ENCODE results near the gene PGP. TPM values are rescaled to one million over a fixed set of nuclear protein-coding genes. Genes with fewer than 3 reads are reported as not detected.

PGP gene
- total RNA-seq, 1 experiment from 2014 or later = 38.3 TPM

GRCh38 chr16:2244926-2245795 is 30.5 kb upstream of the PGP start:
- Histone ChIP-seq H3K4me2 (ENCODE audit: insufficient read depth, insufficient read length, low read length) (no peak overlapping the region), H3K14ac (ENCODE audit: insufficient read depth, low read length) (no peak overlapping the region), H3K79me2 (ENCODE audit: insufficient read depth, low read length) (no peaks in the 10 kb centered on the region; the same call in 1 of the 2 replicates), H4K8ac (replicated peaks; ENCODE audit: insufficient read length, low read depth, low read length) (no peak overlapping the region), H3K4me1 (ENCODE audit: insufficient read depth, low read length) (no peaks in the 10 kb centered on the region), H2AFZ (ENCODE audit: low read length) (no peak overlapping the region), H2BK5ac (ENCODE audit: insufficient read length, low read length) (no peak overlapping the region), H3K23me2 (ENCODE audit: insufficient read length, low read depth, low read length, poor library complexity, severe bottlenecking) (peaks cover under 1% of the 10 kb centered on the region), H3K56ac (ENCODE audit: insufficient read length, low read depth, low read length) (no peak overlapping the region), H4K91ac (ENCODE audit: insufficient read length, low read depth, low read length) (no peak overlapping the region), H2BK20ac (ENCODE audit: low read depth, low read length, poor library complexity, severe bottlenecking) (no peak overlapping the region), H4K20me1 (ENCODE audit: control insufficient read depth, insufficient read depth, insufficient read length) (no peaks in the 10 kb centered on the region), H3K9ac (ENCODE audit: extremely low read depth, insufficient read length, low read length) (no peak overlapping the region), H2BK120ac (ENCODE audit: low read depth, low read length, poor library complexity, severe bottlenecking) (no peak overlapping the region), H2AK5ac (ENCODE audit: insufficient read length, low read length) (no peak overlapping the region), H2BK15ac (ENCODE audit: low read depth, low read length) (no peak overlapping the region), H2BK12ac (ENCODE audit: insufficient read length, low read depth, low read length) (no peak overlapping the region), H3K27ac (ENCODE audit: insufficient read length, low read depth, low read length) (no peak overlapping the region), H3K4ac (ENCODE audit: low read depth, low read length) (no peak overlapping the region), H4K5ac (ENCODE audit: insufficient read length, low read depth, low read length) (no peak overlapping the region), H3T11ph (ENCODE audit: low read length) (no peak overlapping the region), H3K27me3 (ENCODE audit: insufficient read depth, low read length) (no peaks in the 10 kb centered on the region), H3K18ac (ENCODE audit: insufficient read length, low read depth, low read length) (no peak overlapping the region), H3K9me3 (ENCODE audit: control insufficient read depth, low read depth, low read length) (no peaks in the 10 kb centered on the region), H3K23ac (ENCODE audit: insufficient read length, low read depth, low read length) (no peak overlapping the region), H3K79me1 (ENCODE audit: insufficient read depth, low read depth, low read length, poor library complexity, severe bottlenecking) (no peaks in the 10 kb centered on the region)
- Mint-ChIP-seq H3K4me3 (no peak overlapping the region; a peak in 1 of 5 replicates), H3K36me3 (ENCODE audit: insufficient read depth in 1 of 3, low read depth in 3 of 3) (peaks cover 18 to 73% (median 53%) of the 10 kb centered on the region in 3 experiments; a peak in 6 of 7 replicates), H3K27me3 (ENCODE audit: low read depth) (no peaks in the 10 kb centered on the region), H3K4me1 (no peaks in the 10 kb centered on the region; a peak in 1 of 4 replicates), H3K9me3 (no peaks in the 10 kb centered on the region; a peak in 1 of 5 replicates), H3K27ac (no peak overlapping the region)
- no peak for TF ChIP-seq CTCF (conservative IDR thresholded peaks at IDR 0.05)
- no CpG with 5 or more reads among the region's 30 CpGs for WGBS (ENCODE audit: extremely low coverage, insufficient read length, low lambda C conversion rate)
- DNase-seq = no peak

Data from H9 (cell line).